ENCODE data around the gene ZNF185. TPM values are rescaled to one million over a fixed set of nuclear protein-coding genes. Genes with fewer than 3 reads are reported as not detected.
A peak's percentile ranks its signal among the peaks of the same experiment; 100 is the strongest.

ZNF185 gene
- total and polyA plus RNA-seq, 2 of the 8 experiments (the other 6 are each of a cell fraction or from before 2014, with no cell fraction given): 15.6 to 20.1 TPM

DNA sequence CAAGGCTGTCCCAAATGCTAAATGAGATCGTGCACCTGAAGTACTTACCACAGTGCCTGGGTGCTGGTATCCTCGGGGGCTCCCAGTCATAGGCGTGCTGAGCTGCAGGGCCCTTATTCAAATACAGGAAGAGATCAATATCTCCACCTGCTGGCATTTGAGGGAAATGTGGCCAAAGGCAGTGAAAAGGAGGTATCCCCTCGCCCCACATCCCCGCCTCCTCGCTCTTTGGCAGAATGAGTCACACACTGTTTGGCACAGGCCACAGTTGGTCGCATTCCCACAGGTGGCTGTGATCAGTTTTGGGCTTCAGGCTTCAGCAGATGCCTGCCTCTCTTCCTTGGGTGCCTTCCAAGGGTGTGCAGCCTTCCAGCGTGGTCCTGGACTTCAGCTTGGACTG lies 28.4 kb downstream of the ZNF185 start:
- no peak overlapping the region for H3K14ac ChIP-seq (ENCODE audit: insufficient read length)
- no peak overlapping the region for H3K23ac ChIP-seq (ENCODE audit: insufficient read length)
- H2BK15ac ChIP-seq (ENCODE audit: low read length): no peak overlapping the region
- peak; percentile 99 for FAIRE-seq
- ChIA-PET POLR2A (ENCODE audit: partially characterized antibody) (interaction anchor here (0.7 to 1.1 kb wide), 2 partner anchors 28 to 53 kb away, joined by 3 to 6 read pairs; no protein-coding TSS in a partner anchor), CTCF (ENCODE audit: partially characterized antibody) (interaction anchor here (0.7 to 3.6 kb wide), 23 partner anchors 9 to 107 kb away, joined by 3 to 25 read pairs (median 5); partner anchors contain the start of genes CETN2 and NSDHL)
- H4K8ac ChIP-seq (ENCODE audit: extremely low read depth, insufficient read depth, low read length): no peak overlapping the region
- H3K56ac ChIP-seq (replicated peaks; ENCODE audit: insufficient read length, low read depth, low read length): no peak overlapping the region
- no peaks in the 10 kb centered on the region for H3K27me3 ChIP-seq (replicated peaks in 1 of 4; ENCODE audit: control insufficient read depth in 3 of 4, extremely low read depth in 1 of 4, insufficient read depth in 3 of 4, low read length in 3 of 4)
- H2BK120ac ChIP-seq (replicated peaks; ENCODE audit: low read depth, low read length): no peak overlapping the region
- H2AK5ac ChIP-seq (ENCODE audit: low read depth, low read length): no peak overlapping the region
- H3K4ac ChIP-seq (replicated peaks; ENCODE audit: insufficient read length, low read depth, low read length): no peak overlapping the region
- H4K5ac ChIP-seq (ENCODE audit: insufficient read length, low read depth, low read length): no peak overlapping the region
- 35% methylated on average over 8 of the region's 8 CpGs; no CpG with 5 or more reads in 1 of the 2 experiments for WGBS, 2 experiments (ENCODE audit: extremely low coverage in 1 of 2, insufficient coverage in 1 of 2, insufficient read length in 1 of 2, insufficient replicate concordance in 2 of 2, low coverage in 1 of 2, low lambda C conversion rate in 2 of 2, missing lambda C conversion rate in 1 of 2)
- no peaks in the 10 kb centered on the region for H3K79me2 ChIP-seq (ENCODE audit: control insufficient read depth in 1 of 2, insufficient read depth in 2 of 2, low read length in 2 of 2)
- H3K18ac ChIP-seq (ENCODE audit: extremely low read depth, low read length): no peak overlapping the region; the same call in 1 of the 2 replicates
- no peak overlapping the region for H2AFZ ChIP-seq (ENCODE audit: low read length)
- no peak overlapping the region for H3K4me3 ChIP-seq (ENCODE audit: extremely low read depth in 1 of 4, insufficient read depth in 2 of 4, low read depth in 3 of 4, low read length in 4 of 4)
- no peak overlapping the region for H4K91ac ChIP-seq (replicated peaks; ENCODE audit: insufficient read length, low read length)
- H3K27ac ChIP-seq (ENCODE audit: low read depth, low read length): no peak overlapping the region
- no peaks in the 10 kb centered on the region for H4K20me1 ChIP-seq (replicated peaks in 1 of 2; ENCODE audit: control insufficient read depth in 1 of 2, insufficient read depth in 2 of 2, low read length in 2 of 2)
- H3K9me3 ChIP-seq (ENCODE audit: insufficient read depth in 2 of 2, low read depth in 1 of 2, low read length in 1 of 2): no peaks in the 10 kb centered on the region
- H2BK5ac ChIP-seq (ENCODE audit: low read depth, low read length): no peak overlapping the region
- H3K79me1 ChIP-seq (ENCODE audit: low read depth, low read length): no peaks in the 10 kb centered on the region
- no peak overlapping the region for H3K4me2 ChIP-seq (ENCODE audit: insufficient read depth in 1 of 2, low read depth in 2 of 2, low read length in 2 of 2)
- peaks cover 0 to 2% (median under 1%) of the 10 kb centered on the region in 4 experiments; a peak in 4 of 7 replicates for H3K4me1 ChIP-seq (replicated peaks in 1 of 4; ENCODE audit: control insufficient read depth in 3 of 4, insufficient read depth in 4 of 4, low read length in 3 of 4)
- no peak overlapping the region for H2BK12ac ChIP-seq (ENCODE audit: low read depth, low read length)
- no peak overlapping the region for H2BK20ac ChIP-seq (ENCODE audit: low read length)
- H3K23me2 ChIP-seq (ENCODE audit: low read depth, low read length): no peaks in the 10 kb centered on the region
- H3K36me3 ChIP-seq (ENCODE audit: control insufficient read depth in 2 of 4, insufficient read depth in 4 of 4, low read length in 3 of 4): no peaks in the 10 kb centered on the region
- peak in 1 of 2 experiments; percentile 58 for DNase-seq (ENCODE audit: low read depth in 1 of 2, low spot score in 2 of 2)
- no peak overlapping the region for H3K9ac ChIP-seq (replicated peaks in 1 of 4; ENCODE audit: extremely low read depth in 1 of 4, low read depth in 3 of 4, low read length in 3 of 4)
- TF ChIP-seq POLR2AphosphoS5 (IDR thresholded peaks at IDR 0.05; ENCODE audit: low read depth, low read length) (no peak), CREB1 (IDR thresholded peaks at IDR 0.05) (no peak), NANOG (IDR thresholded peaks at IDR 0.05; ENCODE audit: insufficient read depth, low read depth, low read length, poor library complexity, severe bottlenecking) (no peak), RAD21 (IDR thresholded peaks at IDR 0.05 in 1 of 2, conservative IDR thresholded peaks at IDR 0.05 in 1 of 2; ENCODE audit: low read depth in 2 of 2, low read length in 2 of 2) (peak; percentile 52 to 64), CHD2 (IDR thresholded peaks at IDR 0.05; ENCODE audit: low read length) (no peak), RBBP5 (IDR thresholded peaks at IDR 0.05; ENCODE audit: borderline replicate concordance, low read depth, low read length) (no peak), CEBPB (IDR thresholded peaks at IDR 0.05; ENCODE audit: low read depth, low read length) (no peak), HDAC2 (IDR thresholded peaks at IDR 0.05; ENCODE audit: borderline replicate concordance in 1 of 2, low read depth in 2 of 2, low read length in 2 of 2) (no peak), TAF7 (optimal IDR thresholded peaks at IDR 0.05; ENCODE audit: borderline replicate concordance, low read depth, low read length) (no peak), NRF1 (IDR thresholded peaks at IDR 0.05; ENCODE audit: low read depth, low read length) (no peak), SAP30 (IDR thresholded peaks at IDR 0.05; ENCODE audit: insufficient read depth, insufficient replicate concordance, low read length) (no peak), SIN3A (conservative IDR thresholded peaks at IDR 0.05 in 1 of 2, IDR thresholded peaks at IDR 0.05 in 1 of 2; ENCODE audit: low read depth in 1 of 2, low read length in 2 of 2) (0 out of 4 replicates have a peak, but pooled peaks of 1 of the 2 experiments have one; percentile 16)

Measured in H1 (cell line).